Measurements from ENCODE around the gene PNPLA8. TPM values are rescaled to one million over a fixed set of nuclear protein-coding genes. Genes with fewer than 3 reads are reported as not detected.

The PNPLA8 gene
- total and polyA plus RNA-seq, 2 of the 4 experiments (the other 2 are of a cell fraction), result 7.0 to 14.5 TPM

GRCh38 chr7:108423089-108423989, 102.6 kb downstream of the PNPLA8 start:
- no peak for DNase-seq
- Histone ChIP-seq H2BK5ac (ENCODE audit: low read depth, low read length, poor library complexity, severe bottlenecking) (no peak overlapping the region), H3K9ac (ENCODE audit: low read depth, low read length) (no peak overlapping the region), H3K79me1 (ENCODE audit: low read depth in 1 of 2, low read length in 2 of 2) (no peaks in the 10 kb centered on the region), H2BK20ac (ENCODE audit: low read depth, low read length) (no peak overlapping the region), H3K23ac (ENCODE audit: low read depth, low read length) (no peak overlapping the region), H3K4me1 (ENCODE audit: control insufficient read depth, insufficient read depth, low read length) (no peaks in the 10 kb centered on the region), H2AK9ac (replicated peaks; ENCODE audit: low read depth, low read length, poor library complexity) (no peak overlapping the region), H3K4me2 (ENCODE audit: low read depth, low read length) (no peak overlapping the region), H3K4ac (ENCODE audit: low read depth, low read length) (no peak overlapping the region), H3K36me3 (ENCODE audit: control insufficient read depth, insufficient read depth, low read length) (no peaks in the 10 kb centered on the region), H2AK5ac (ENCODE audit: low read depth, low read length) (no peak overlapping the region), H2BK15ac (ENCODE audit: low read depth, low read length) (no peak overlapping the region), H3K9me1 (ENCODE audit: insufficient read depth, low read length) (no peaks in the 10 kb centered on the region), H3K27me3 (ENCODE audit: control insufficient read depth, insufficient read depth, low read length) (no peaks in the 10 kb centered on the region; the same call in 1 of the 2 replicates), H4K91ac (ENCODE audit: insufficient read depth, low read depth, low read length) (no peak overlapping the region), H3K56ac (ENCODE audit: extremely low read depth, insufficient read depth, low read length) (no peak overlapping the region), H4K5ac (ENCODE audit: low read depth, low read length) (no peak overlapping the region), H4K20me1 (ENCODE audit: insufficient read depth, low read length) (no peaks in the 10 kb centered on the region), H3K27ac (ENCODE audit: insufficient read depth, low read length) (no peak overlapping the region), H3K9me3 (ENCODE audit: control insufficient read depth, insufficient read depth, low read length) (no peaks in the 10 kb centered on the region), H3K18ac (ENCODE audit: low read depth, low read length) (no peak overlapping the region), H2BK120ac (ENCODE audit: low read depth, low read length) (no peak overlapping the region), H3K4me3 (ENCODE audit: insufficient read depth, low read depth, low read length) (no peak overlapping the region), H2AFZ (replicated peaks; ENCODE audit: low read length, poor library complexity) (no peak overlapping the region), H4K8ac (ENCODE audit: low read depth in 2 of 2, low read length in 2 of 2) (no peak overlapping the region), H3K14ac (replicated peaks; ENCODE audit: low read depth, low read length) (no peak overlapping the region)
- dilution Hi-C loops (cut with HindIII; ENCODE audit: low sequenced_read_pairs, unreplicated experiment), result no loop called here
- ATAC-seq (ENCODE audit: low read depth), result no peak
- no peak for TF ChIP-seq CEBPB (IDR thresholded peaks at IDR 0.05; ENCODE audit: low read depth, low read length)
- TF ChIP-seq CTCF (conservative IDR thresholded peaks at IDR 0.05; ENCODE audit: low read depth, low read length), result no peak
- no peak for TF ChIP-seq ELK1 (IDR thresholded peaks at IDR 0.05; ENCODE audit: borderline replicate concordance, low read depth, low read length)
- in situ Hi-C loops (cut with MboI; ENCODE audit: low sequenced_read_pairs), result no loop called here
- CTCF ChIA-PET, result no interaction called here
- BruUV-seq (replicated peaks), result no TSS peak
- POLR2A ChIA-PET (ENCODE audit: unreplicated experiment), result no interaction called here
- WGBS, 2 experiments (ENCODE audit: extremely low coverage in 2 of 2, insufficient read length in 1 of 2), result no CpG with 5 or more reads among the region's 5 CpGs
- intact Hi-C loops (cut with micrococcal nuclease), result no loop called here

Data from IMR-90 (cell line).